ENCODE data around the gene GABBR2. TPM values are rescaled to one million over a fixed set of nuclear protein-coding genes. Genes with fewer than 3 reads are reported as not detected.

The GABBR2 gene
- total and polyA plus RNA-seq, 4 donors, result 20.0 to 140 (median 93.3) TPM

DNA sequence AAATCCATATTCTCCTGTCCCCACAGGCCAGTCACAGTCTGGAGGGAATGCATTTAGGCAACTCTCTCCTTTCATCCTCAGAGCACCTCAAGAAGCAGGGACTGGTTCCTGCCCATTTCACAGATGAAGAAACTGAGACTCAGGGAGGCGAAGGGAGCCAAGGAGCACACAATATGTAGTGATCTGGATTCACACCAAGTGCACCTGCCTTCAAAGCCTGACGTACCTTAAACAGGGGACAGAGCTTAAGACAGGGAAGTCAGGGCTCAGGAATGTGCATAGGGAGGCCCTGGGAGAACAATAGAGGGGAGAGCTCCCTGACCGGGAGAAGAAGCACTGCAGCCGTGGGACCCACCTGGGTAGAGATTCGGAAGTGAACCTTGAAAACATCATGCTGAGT lies 83.0 kb downstream of the GABBR2 start:
- no peaks in the 10 kb centered on the region for H3K9me3 ChIP-seq (ENCODE audit: control insufficient read depth, insufficient read depth, low read length)
- 78% methylated on average over 4 of the region's 5 CpGs for WGBS (ENCODE audit: insufficient coverage)
- no peak overlapping the region for H3K4me3 ChIP-seq (ENCODE audit: low read depth, low read length)
- H3K36me3 ChIP-seq (ENCODE audit: control insufficient read depth, insufficient read depth, low read length), result peaks cover 10% of the 10 kb centered on the region
- peaks cover 19% of the 10 kb centered on the region for H3K4me1 ChIP-seq (ENCODE audit: control insufficient read depth, insufficient read depth, low read length)
- H3K27ac ChIP-seq (ENCODE audit: low read depth, low read length), result no peak overlapping the region
- H3K27me3 ChIP-seq (ENCODE audit: control insufficient read depth, insufficient read depth, low read length), result no peaks in the 10 kb centered on the region
- DNase-seq (ENCODE audit: low read depth in 4 of 6, low spot score in 6 of 6), result no peak

DNA sequence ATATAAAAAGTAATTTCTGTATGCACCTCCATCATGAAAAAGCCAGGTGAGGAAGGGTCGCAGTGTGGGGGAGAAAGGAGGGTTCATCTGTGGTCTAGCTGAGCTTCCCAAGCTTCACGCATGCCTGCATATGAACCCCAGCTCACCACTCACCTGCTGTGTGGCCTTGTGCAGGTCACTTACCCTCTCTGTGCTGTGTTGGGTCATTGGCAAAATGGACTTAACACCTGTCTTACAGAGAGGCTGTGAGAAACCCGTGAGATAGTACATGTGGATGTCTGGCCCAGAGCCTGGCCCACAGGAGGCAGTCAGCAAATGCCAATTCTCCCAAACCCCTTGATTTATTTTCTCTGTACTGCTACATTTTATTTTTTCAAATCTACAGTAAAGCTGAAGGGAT lies 88.9 kb downstream of the GABBR2 start:
- H3K4me3 ChIP-seq (ENCODE audit: low read depth, low read length), result no peak overlapping the region
- no peak for DNase-seq (ENCODE audit: low read depth in 4 of 6, low spot score in 6 of 6)
- WGBS (ENCODE audit: insufficient coverage), result 94% methylated on average over 2 of the region's 3 CpGs
- H3K27me3 ChIP-seq (ENCODE audit: control insufficient read depth, insufficient read depth, low read length), result no peaks in the 10 kb centered on the region
- no peaks in the 10 kb centered on the region for H3K9me3 ChIP-seq (ENCODE audit: control insufficient read depth, insufficient read depth, low read length)
- H3K36me3 ChIP-seq (ENCODE audit: control insufficient read depth, insufficient read depth, low read length), result peaks cover 6% of the 10 kb centered on the region
- H3K4me1 ChIP-seq (ENCODE audit: control insufficient read depth, insufficient read depth, low read length), result peaks cover 16% of the 10 kb centered on the region
- H3K27ac ChIP-seq (ENCODE audit: low read depth, low read length), result no peak overlapping the region

- Histone ChIP-seq H3K36me3 (ENCODE audit: control insufficient read depth, insufficient read depth, low read length) (no peaks in the 10 kb centered on the region), H3K4me3 (ENCODE audit: low read depth, low read length) (no peak overlapping the region), H3K27ac (ENCODE audit: low read depth, low read length) (no peak overlapping the region), H3K4me1 (ENCODE audit: control insufficient read depth, insufficient read depth, low read length) (peaks cover 20% of the 10 kb centered on the region), H3K27me3 (ENCODE audit: control insufficient read depth, insufficient read depth, low read length) (no peaks in the 10 kb centered on the region), H3K9me3 (ENCODE audit: control insufficient read depth, insufficient read depth, low read length) (no peaks in the 10 kb centered on the region)
- WGBS (ENCODE audit: insufficient coverage), result 80% methylated on average over 1 of the region's 2 CpGs
- DNase-seq (ENCODE audit: low read depth in 4 of 6, low spot score in 6 of 6), result no peak
Measured at GRCh38 chr9:98615633-98616032, 93.1 kb downstream of the GABBR2 start.

DNA sequence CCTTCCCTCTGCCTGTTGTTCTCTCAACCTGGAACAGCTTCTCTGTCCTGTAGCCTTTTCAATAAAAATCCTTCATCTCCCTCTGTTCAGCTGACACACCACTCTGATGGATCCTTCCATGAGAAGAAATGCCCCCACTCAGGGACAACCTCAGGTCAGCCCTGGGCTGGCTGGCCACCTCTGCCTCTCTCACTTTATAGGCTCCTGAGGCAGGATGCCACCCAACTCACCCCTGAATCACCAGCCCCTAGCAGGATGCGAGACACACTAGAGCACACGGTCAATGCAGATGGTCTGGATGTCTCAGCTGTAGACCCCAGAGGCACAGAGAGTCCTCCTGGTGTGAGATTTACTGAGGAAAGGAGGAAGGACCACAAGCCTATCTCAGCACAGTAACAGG lies 93.8 kb downstream of the GABBR2 start:
- Histone ChIP-seq H3K27ac (ENCODE audit: low read depth, low read length) (no peak overlapping the region), H3K27me3 (ENCODE audit: control insufficient read depth, insufficient read depth, low read length) (no peaks in the 10 kb centered on the region), H3K36me3 (ENCODE audit: control insufficient read depth, insufficient read depth, low read length) (no peaks in the 10 kb centered on the region), H3K4me3 (ENCODE audit: low read depth, low read length) (no peak overlapping the region), H3K9me3 (ENCODE audit: control insufficient read depth, insufficient read depth, low read length) (no peaks in the 10 kb centered on the region), H3K4me1 (ENCODE audit: control insufficient read depth, insufficient read depth, low read length) (peaks cover 25% of the 10 kb centered on the region)
- DNase-seq (ENCODE audit: low read depth in 4 of 6, low spot score in 6 of 6), result no peak
- WGBS (ENCODE audit: insufficient coverage), result 92% methylated on average over 2 of the region's 2 CpGs

- Histone ChIP-seq H3K36me3 (ENCODE audit: control insufficient read depth, insufficient read depth, low read length) (no peaks in the 10 kb centered on the region), H3K9me3 (ENCODE audit: control insufficient read depth, insufficient read depth, low read length) (no peaks in the 10 kb centered on the region), H3K4me3 (ENCODE audit: low read depth, low read length) (no peak overlapping the region), H3K27ac (ENCODE audit: low read depth, low read length) (no peak overlapping the region), H3K27me3 (ENCODE audit: control insufficient read depth, insufficient read depth, low read length) (no peaks in the 10 kb centered on the region), H3K4me1 (ENCODE audit: control insufficient read depth, insufficient read depth, low read length) (peaks cover 31% of the 10 kb centered on the region)
- DNase-seq (ENCODE audit: low read depth in 4 of 6, low spot score in 6 of 6), result peak in 1 of 6 donors; percentile 60
- 52% methylated on average over 4 of the region's 6 CpGs for WGBS (ENCODE audit: insufficient coverage)
Measured at GRCh38 chr9:98612061-98612752, 96.5 kb downstream of the GABBR2 start.

- Histone ChIP-seq H3K4me3 (ENCODE audit: low read depth, low read length) (no peak overlapping the region), H3K27me3 (ENCODE audit: control insufficient read depth, insufficient read depth, low read length) (no peaks in the 10 kb centered on the region), H3K36me3 (ENCODE audit: control insufficient read depth, insufficient read depth, low read length) (no peaks in the 10 kb centered on the region), H3K9me3 (ENCODE audit: control insufficient read depth, insufficient read depth, low read length) (no peaks in the 10 kb centered on the region), H3K4me1 (ENCODE audit: control insufficient read depth, insufficient read depth, low read length) (peaks cover 31% of the 10 kb centered on the region), H3K27ac (ENCODE audit: low read depth, low read length) (no peak overlapping the region)
- no peak for DNase-seq (ENCODE audit: low read depth in 4 of 6, low spot score in 6 of 6)
- WGBS (ENCODE audit: insufficient coverage), result 100% methylated on average over 1 of the region's 2 CpGs
Measured at GRCh38 chr9:98611319-98611718, 97.4 kb downstream of the GABBR2 start.

GRCh38 chr9:98610711-98611110 lies 98.0 kb downstream of the GABBR2 start:
- Histone ChIP-seq H3K9me3 (ENCODE audit: control insufficient read depth, insufficient read depth, low read length) (no peaks in the 10 kb centered on the region), H3K27ac (ENCODE audit: low read depth, low read length) (no peak overlapping the region), H3K36me3 (ENCODE audit: control insufficient read depth, insufficient read depth, low read length) (no peaks in the 10 kb centered on the region), H3K27me3 (ENCODE audit: control insufficient read depth, insufficient read depth, low read length) (no peaks in the 10 kb centered on the region), H3K4me3 (ENCODE audit: low read depth, low read length) (no peak overlapping the region), H3K4me1 (ENCODE audit: control insufficient read depth, insufficient read depth, low read length) (peaks cover 31% of the 10 kb centered on the region)
- DNase-seq (ENCODE audit: low read depth in 4 of 6, low spot score in 6 of 6), result no peak
- WGBS (ENCODE audit: insufficient coverage), result 56% methylated on average over 5 of the region's 5 CpGs

DNA sequence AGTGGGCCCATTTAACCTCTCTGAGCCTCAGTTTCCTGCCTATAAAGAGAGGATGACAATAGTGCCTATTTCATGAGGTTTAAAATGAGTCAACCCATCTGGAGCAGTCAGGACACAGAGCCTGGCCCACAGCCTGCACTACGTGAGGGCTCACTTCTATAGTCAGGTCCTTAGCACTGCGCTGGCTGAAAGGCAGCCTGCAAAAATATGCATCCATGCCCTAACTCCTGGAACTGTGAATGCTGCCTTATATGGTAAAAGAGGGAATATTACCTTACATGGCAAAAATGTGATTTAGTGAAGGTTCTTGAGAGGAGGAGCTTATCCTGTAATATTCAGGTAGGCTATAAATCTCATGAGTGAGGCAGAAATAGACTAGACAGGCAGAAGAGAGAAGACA lies 98.5 kb downstream of the GABBR2 start:
- no peaks in the 10 kb centered on the region for H3K27me3 ChIP-seq (ENCODE audit: control insufficient read depth, insufficient read depth, low read length)
- H3K9me3 ChIP-seq (ENCODE audit: control insufficient read depth, insufficient read depth, low read length), result no peaks in the 10 kb centered on the region
- H3K27ac ChIP-seq (ENCODE audit: low read depth, low read length), result no peak overlapping the region
- 50% methylated on average over 1 of the region's 2 CpGs for WGBS (ENCODE audit: insufficient coverage)
- H3K36me3 ChIP-seq (ENCODE audit: control insufficient read depth, insufficient read depth, low read length), result no peaks in the 10 kb centered on the region
- peaks cover 32% of the 10 kb centered on the region for H3K4me1 ChIP-seq (ENCODE audit: control insufficient read depth, insufficient read depth, low read length)
- DNase-seq (ENCODE audit: low read depth in 4 of 6, low spot score in 6 of 6), result peak in 1 of 6 donors; percentile 46
- H3K4me3 ChIP-seq (ENCODE audit: low read depth, low read length), result no peak overlapping the region

DNA sequence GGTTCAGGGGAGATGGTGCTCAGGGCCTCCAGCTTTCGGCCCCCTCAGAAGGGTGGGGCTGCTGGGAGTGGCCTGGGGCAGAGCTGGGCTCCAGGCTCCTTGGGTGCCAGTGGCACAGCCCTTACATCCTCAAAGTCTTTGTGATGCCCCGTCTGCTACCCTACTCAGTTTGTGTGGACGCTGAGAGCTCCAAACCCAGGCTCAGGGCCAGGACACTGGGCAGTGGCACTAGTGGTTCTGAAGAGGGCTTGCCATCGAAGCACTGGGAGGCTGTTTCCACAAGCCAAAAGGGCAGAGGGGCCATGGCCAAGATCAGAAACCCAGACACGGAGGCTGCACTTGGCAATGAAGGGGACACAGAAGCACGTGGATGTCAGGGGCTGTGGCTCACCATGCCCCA lies 99.1 kb downstream of the GABBR2 start:
- peaks cover 34% of the 10 kb centered on the region for H3K4me1 ChIP-seq (ENCODE audit: control insufficient read depth, insufficient read depth, low read length)
- no peaks in the 10 kb centered on the region for H3K9me3 ChIP-seq (ENCODE audit: control insufficient read depth, insufficient read depth, low read length)
- no peak for DNase-seq (ENCODE audit: low read depth in 4 of 6, low spot score in 6 of 6)
- no peak overlapping the region for H3K27ac ChIP-seq (ENCODE audit: low read depth, low read length)
- no peaks in the 10 kb centered on the region for H3K36me3 ChIP-seq (ENCODE audit: control insufficient read depth, insufficient read depth, low read length)
- WGBS (ENCODE audit: insufficient coverage), result 76% methylated on average over 6 of the region's 6 CpGs
- no peak overlapping the region for H3K4me3 ChIP-seq (ENCODE audit: low read depth, low read length)
- no peaks in the 10 kb centered on the region for H3K27me3 ChIP-seq (ENCODE audit: control insufficient read depth, insufficient read depth, low read length)

- no peaks in the 10 kb centered on the region for H3K9me3 ChIP-seq (ENCODE audit: control insufficient read depth, insufficient read depth, low read length)
- no peak for DNase-seq (ENCODE audit: low read depth in 4 of 6, low spot score in 6 of 6)
- no peak overlapping the region for H3K27ac ChIP-seq (ENCODE audit: low read depth, low read length)
- no peak overlapping the region for H3K4me3 ChIP-seq (ENCODE audit: low read depth, low read length)
- H3K4me1 ChIP-seq (ENCODE audit: control insufficient read depth, insufficient read depth, low read length), result peaks cover 44% of the 10 kb centered on the region
- 90% methylated on average over 2 of the region's 7 CpGs for WGBS (ENCODE audit: insufficient coverage)
- H3K27me3 ChIP-seq (ENCODE audit: control insufficient read depth, insufficient read depth, low read length), result no peaks in the 10 kb centered on the region
- no peaks in the 10 kb centered on the region for H3K36me3 ChIP-seq (ENCODE audit: control insufficient read depth, insufficient read depth, low read length)
Measured at GRCh38 chr9:98607787-98608186, 100.9 kb downstream of the GABBR2 start.

All from spinal cord (tissue), 10 donors.